H1 (cell line): Measurements from ENCODE around the gene RESP18. TPM values are rescaled to one million over a fixed set of nuclear protein-coding genes. Genes with fewer than 3 reads are reported as not detected.

Experiments used
- CTCF ChIA-PET: fragments of 300-600 bp; sonication (Branson Sonifier 250); formaldehyde crosslinking; loops from one replicate; lab custom pipeline; 2021; ENCODE audit not compliant: partially characterized antibody; lab: Charles Lee
- POLR2A ChIA-PET: fragments of 300-600 bp; sonication (Branson Sonifier 250); formaldehyde crosslinking; loops from one replicate; lab custom pipeline; 2021; ENCODE audit warnings: inconsistent platforms; ENCODE audit not compliant: partially characterized antibody; lab: Charles Lee
- DNase-seq, 2 experiments: peaks; one replicate each; pipeline versions ENCODE4 v3.0.0 to v3.0.0-alpha.2; 2010 to 2022; ENCODE audit warnings: low spot score in 2 of 2, low read depth in 1 of 2, mixed read lengths in 1 of 2
- FAIRE-seq: peaks from 2 replicates; lab custom pipeline; 2011; peaks lifted over from hg19 to GRCh38; lab: Jason Lieb, UNC
- H2AFZ ChIP-seq: 2 replicates; pipeline ENCODE4 v1.8.1; 2012; ENCODE audit warnings: low read length, inconsistent platforms
- H2AK5ac ChIP-seq: 2 replicates; pipeline ENCODE4 v1.6.1; 2013; ENCODE audit warnings: low read depth, low read length
- H2BK120ac ChIP-seq: replicated peaks from 2 replicates; pipeline ENCODE3; 2013; ENCODE audit warnings: low read depth, low read length, inconsistent platforms
- H2BK12ac ChIP-seq: 2 replicates; pipeline ENCODE4 v1.6.1; 2013; ENCODE audit warnings: low read depth, low read length
- H2BK15ac ChIP-seq: 2 replicates; pipeline ENCODE4 v1.6.1; 2013; ENCODE audit warnings: low read length
- H2BK20ac ChIP-seq: 2 replicates; pipeline ENCODE4 v1.6.1; 2013; ENCODE audit warnings: low read length
- H2BK5ac ChIP-seq: 2 replicates; pipeline ENCODE4 v1.6.1; 2013; ENCODE audit warnings: low read depth, low read length
- H3K14ac ChIP-seq: 2 replicates; pipeline ENCODE4 v1.6.1; 2013; ENCODE audit warnings: inconsistent platforms; ENCODE audit not compliant: insufficient read length
- H3K18ac ChIP-seq: 2 replicates; pipeline ENCODE4 v1.6.1; 2013; ENCODE audit warnings: low read length; ENCODE audit errors: extremely low read depth
- H3K23ac ChIP-seq: 2 replicates; pipeline ENCODE4 v1.6.1; 2013; ENCODE audit warnings: inconsistent platforms; ENCODE audit not compliant: insufficient read length
- H3K23me2 ChIP-seq: 2 replicates; pipeline ENCODE4 v1.6.1; 2013; ENCODE audit warnings: low read depth, low read length
- H3K27ac ChIP-seq: 2 replicates; pipeline ENCODE4 v1.6.1; 2011; ENCODE audit warnings: low read depth, low read length, inconsistent platforms
- H3K27me3 ChIP-seq, 4 experiments: replicated peaks in 1 of 4; 1 replicate in 1 of 4; 2 replicates in 3 of 4; pipeline versions ENCODE4 v1.6.1 to v1.8.1; 2011 to 2013; ENCODE audit warnings: low read length in 3 of 4, mild to moderate bottlenecking in 3 of 4, inconsistent platforms in 2 of 4, mixed read lengths in 2 of 4, moderate library complexity in 1 of 4; ENCODE audit not compliant: control insufficient read depth in 3 of 4, insufficient read depth in 3 of 4; ENCODE audit errors: extremely low read depth in 1 of 4
- H3K36me3 ChIP-seq, 4 experiments: 2 replicates each; pipeline versions ENCODE4 v1.6.1 to v1.8.1; 2011 to 2013; ENCODE audit warnings: mild to moderate bottlenecking in 4 of 4, low read length in 3 of 4, moderate library complexity in 2 of 4, control low read depth in 1 of 4, inconsistent platforms in 1 of 4; ENCODE audit not compliant: insufficient read depth in 4 of 4, control insufficient read depth in 2 of 4
- H3K4ac ChIP-seq: replicated peaks from 2 replicates; pipeline ENCODE3; 2013; ENCODE audit warnings: low read length, low read depth, mixed read lengths, inconsistent platforms; ENCODE audit not compliant: insufficient read length
- H3K4me1 ChIP-seq, 4 experiments: replicated peaks in 1 of 4; 1 replicate in 1 of 4; 2 replicates in 3 of 4; pipeline versions ENCODE4 v1.6.1 to v1.8.1; 2011 to 2013; ENCODE audit warnings: low read length in 3 of 4, inconsistent platforms in 2 of 4, mixed read lengths in 1 of 4; ENCODE audit not compliant: insufficient read depth in 4 of 4, control insufficient read depth in 3 of 4
- H3K4me2 ChIP-seq, 2 experiments: 2 replicates each; pipeline versions ENCODE4 v1.6.1 to v1.8.1; 2011 to 2013; ENCODE audit warnings: low read depth in 2 of 2, low read length in 2 of 2, control low read depth in 1 of 2, inconsistent platforms in 1 of 2, mild to moderate bottlenecking in 1 of 2; ENCODE audit not compliant: insufficient read depth in 1 of 2
- H3K4me3 ChIP-seq, 4 experiments: fragments of 200-600, 300-600 bp in 1 of 4; sonication (generic), shearing (Covaris generic), sonication (Bioruptor Twin) in 1 of 4; 2 replicates each; pipeline versions ENCODE4 v1.5.1 to v1.8.1; 2011 to 2016; ENCODE audit warnings: low read length in 4 of 4, low read depth in 3 of 4, control low read depth in 2 of 4, inconsistent platforms in 2 of 4, mild to moderate bottlenecking in 2 of 4, mixed read lengths in 1 of 4, moderate library complexity in 1 of 4; ENCODE audit not compliant: insufficient read depth in 2 of 4; ENCODE audit errors: extremely low read depth in 1 of 4
- H3K56ac ChIP-seq: replicated peaks from 2 replicates; pipeline ENCODE3; 2013; ENCODE audit warnings: low read depth, mild to moderate bottlenecking, mixed read lengths, low read length, inconsistent platforms; ENCODE audit not compliant: insufficient read length
- H3K79me1 ChIP-seq: 2 replicates; pipeline ENCODE4 v1.6.1; 2013; ENCODE audit warnings: low read depth, low read length, control low read depth
- H3K79me2 ChIP-seq, 2 experiments: 2 replicates each; pipeline versions ENCODE4 v1.6.1 to v1.8.1; 2012 to 2013; ENCODE audit warnings: low read length in 2 of 2, mild to moderate bottlenecking in 2 of 2, inconsistent platforms in 1 of 2; ENCODE audit not compliant: insufficient read depth in 2 of 2, control insufficient read depth in 1 of 2
- H3K9ac ChIP-seq, 4 experiments: replicated peaks in 1 of 4; 1 replicate in 1 of 4; 2 replicates in 3 of 4; pipeline versions ENCODE4 v1.6.1 to v1.8.1; 2011 to 2013; ENCODE audit warnings: low read depth in 3 of 4, low read length in 3 of 4, control low read depth in 2 of 4, mild to moderate bottlenecking in 2 of 4, moderate library complexity in 2 of 4, inconsistent platforms in 1 of 4; ENCODE audit errors: extremely low read depth in 1 of 4
- H3K9me3 ChIP-seq, 2 experiments: 2 replicates each; pipeline versions ENCODE4 v1.6.1 to v1.8.1; 2012 to 2013; ENCODE audit warnings: mild to moderate bottlenecking in 2 of 2, moderate library complexity in 2 of 2, control low read depth in 1 of 2, inconsistent platforms in 1 of 2, low read depth in 1 of 2, low read length in 1 of 2, mixed read lengths in 1 of 2; ENCODE audit not compliant: insufficient read depth in 2 of 2
- H4K20me1 ChIP-seq, 2 experiments: replicated peaks in 1 of 2; 2 replicates each; pipeline versions ENCODE3 to v1.8.1; 2011 to 2013; ENCODE audit warnings: inconsistent platforms in 2 of 2, low read length in 2 of 2, mild to moderate bottlenecking in 1 of 2; ENCODE audit not compliant: insufficient read depth in 2 of 2, control insufficient read depth in 1 of 2
- H4K5ac ChIP-seq: 2 replicates; pipeline ENCODE4 v1.6.1; 2013; ENCODE audit warnings: low read length, low read depth, mixed read lengths, inconsistent platforms; ENCODE audit not compliant: insufficient read length
- H4K8ac ChIP-seq: 2 replicates; pipeline ENCODE4 v1.8.0; 2013; ENCODE audit warnings: mild to moderate bottlenecking, moderate library complexity, low read length, inconsistent platforms; ENCODE audit not compliant: insufficient read depth; ENCODE audit errors: extremely low read depth
- H4K91ac ChIP-seq: replicated peaks from 2 replicates; pipeline ENCODE3; 2013; ENCODE audit warnings: low read length, mixed read lengths, inconsistent platforms; ENCODE audit not compliant: insufficient read length
- CBX5 ChIP-seq: fragments of 300-800, 300-1000 bp; sonication (generic); IDR thresholded peaks from 2 replicates; pipeline ENCODE4 v1.7.1; 2016; ENCODE audit warnings: antibody characterized with exemption, low read length, low read depth
- EZH2 ChIP-seq: fragments of 200-600 bp; sonication (generic); IDR thresholded peaks from 2 replicates; pipeline ENCODE4 v1.7.1; 2012; ENCODE audit warnings: low read depth, mild to moderate bottlenecking, moderate library complexity, low read length, inconsistent platforms; ENCODE audit not compliant: severe bottlenecking
- HDAC6 ChIP-seq: IDR thresholded peaks from one replicate; pipeline ENCODE4 v1.7.1; 2012; ENCODE audit warnings: low read depth, mild to moderate bottlenecking, inconsistent platforms, low read length, moderate library complexity
- RFX5 ChIP-seq: IDR thresholded peaks from 2 replicates; pipeline ENCODE4 v1.6.1; 2011; ENCODE audit warnings: low read depth, low read length, improper control_type of control experiment, borderline replicate concordance
- WGBS, 2 experiments: shearing (Covaris generic) in 1 of 2; methylation state at CpG; one replicate each; pipeline versions ENCODE4 v1.1.6 to v1.1.7; 2013 to 2015; ENCODE audit warnings: low lambda C conversion rate in 2 of 2, mixed read lengths in 2 of 2, inconsistent platforms in 1 of 2, low coverage in 1 of 2, missing lambda C conversion rate in 1 of 2; ENCODE audit not compliant: insufficient replicate concordance in 2 of 2, insufficient coverage in 1 of 2, insufficient read length in 1 of 2; ENCODE audit errors: extremely low coverage in 1 of 2, missing lambda C conversion rate in 1 of 2; 5-methylcytosine and 5-hydroxymethylcytosine counted together
- polyA plus RNA-seq, 7 experiments: library from polyadenylated mRNA; depleted of rRNA in 3 of 7; stranded (reverse) in 5 of 7; unstranded in 2 of 7; fragments of >200 nt in 5 of 7; fragments of 200-250 nt in 2 of 7; gene quantifications; 1 replicate in 5 of 7; 2 replicates in 1 of 7; 4 replicates in 1 of 7; pipeline versions ENCODE4 v1.2.1 to v1.2.3, GENCODE V29; 2011 to 2013; ENCODE audit warnings: missing spikeins in 2 of 7, mixed read lengths in 2 of 7
- total RNA-seq: library from RNA; stranded (reverse); fragmentation: NEBNext Ultra II Directional; extraction: Animal tissue kit (Norgen Biotek cat#: 25700); gene quantifications from 2 replicates; pipeline ENCODE4 v1.2.1, GENCODE V29; 2021
- TF ChIP-seq, protein P1 (sequence below): IDR thresholded peaks from 2 replicates; pipeline ENCODE4 v1.6.1; 2011; ENCODE audit warnings: low read length, improper control_type of control experiment

RESP18 gene
- total and polyA plus RNA-seq, 2 of the 8 experiments (the other 6 are each of a cell fraction or from before 2014, with no cell fraction given) = not detected

DNA sequence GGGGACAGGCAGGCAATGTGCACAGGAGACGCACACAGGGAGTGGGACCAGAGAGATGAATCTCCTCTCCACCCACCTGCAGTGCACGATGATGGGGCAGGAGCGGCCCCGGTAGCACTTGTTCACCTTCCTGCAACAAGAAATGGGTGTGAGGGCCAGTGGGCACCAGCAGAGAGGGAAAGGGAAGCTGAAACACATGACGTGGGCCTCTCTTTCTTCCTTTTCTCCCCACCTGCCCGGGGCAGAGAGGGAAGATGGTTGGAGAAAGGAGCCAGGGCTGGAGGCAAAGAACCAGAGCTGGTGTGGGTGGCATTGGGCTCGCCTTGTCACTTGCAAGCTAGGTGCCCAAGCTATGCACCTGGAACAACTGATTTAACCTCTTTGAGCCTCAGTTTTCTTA is 41.1 kb downstream of the RESP18 start:
- WGBS, 2 experiments = 91% methylated on average over 7 of the region's 7 CpGs; no CpG with 5 or more reads in 1 of the 2 experiments
- Histone ChIP-seq H3K9ac (no peak overlapping the region), H2AK5ac (no peak overlapping the region), H4K20me1 (peaks cover 0 to 2% of the 10 kb centered on the region in 2 experiments), H3K18ac (no peak overlapping the region), H3K79me1 (no peaks in the 10 kb centered on the region), H3K4me1 (peaks cover 0 to 7% (median 2%) of the 10 kb centered on the region in 4 experiments; a peak in 6 of 7 replicates), H4K8ac (no peak overlapping the region), H3K4ac (no peak overlapping the region), H2BK15ac (0 out of 2 replicates have a peak overlapping the region, but pooled peaks have one; percentile 61), H4K91ac (no peak overlapping the region), H2BK12ac (no peak overlapping the region), H3K23ac (no peak overlapping the region), H3K27ac (no peak overlapping the region), H3K4me3 (no peak overlapping the region), H2BK120ac (no peak overlapping the region), H4K5ac (no peak overlapping the region), H2BK5ac (no peak overlapping the region), H2BK20ac (no peak overlapping the region), H3K9me3 (0 out of 4 replicates have a peak, but pooled peaks cover 0 to 5% of the 10 kb centered on the region in 2 experiments), H3K79me2 (no peaks in the 10 kb centered on the region), H3K36me3 (no peaks in the 10 kb centered on the region), H3K14ac (no peak overlapping the region), H2AFZ (no peak overlapping the region), H3K56ac (no peak overlapping the region), H3K23me2 (peaks cover 4% of the 10 kb centered on the region; the same call in 1 of the 2 replicates), H3K4me2 (no peak overlapping the region), H3K27me3 (peaks cover 0 to 22% (median 13%) of the 10 kb centered on the region in 4 experiments; a peak in 6 of 7 replicates)
- POLR2A ChIA-PET = interaction anchor here (0.7 to 2.3 kb wide), 4 partner anchors 12 to 112 kb away, joined by 3 to 13 read pairs (median 4); partner anchors contain the start of genes DNAJB2 and TUBA4B
- no peak for TF ChIP-seq EZH2
- TF ChIP-seq HDAC6 = no peak
- no peak for TF ChIP-seq RFX5
- no peak for TF ChIP-seq CBX5
- TF ChIP-seq, protein P1, sequence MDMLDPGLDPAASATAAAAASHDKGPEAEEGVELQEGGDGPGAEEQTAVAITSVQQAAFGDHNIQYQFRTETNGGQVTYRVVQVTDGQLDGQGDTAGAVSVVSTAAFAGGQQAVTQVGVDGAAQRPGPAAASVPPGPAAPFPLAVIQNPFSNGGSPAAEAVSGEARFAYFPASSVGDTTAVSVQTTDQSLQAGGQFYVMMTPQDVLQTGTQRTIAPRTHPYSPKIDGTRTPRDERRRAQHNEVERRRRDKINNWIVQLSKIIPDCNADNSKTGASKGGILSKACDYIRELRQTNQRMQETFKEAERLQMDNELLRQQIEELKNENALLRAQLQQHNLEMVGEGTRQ = no peak
- CTCF ChIA-PET = interaction anchor here (0.6 to 11.7 kb wide), 11 partner anchors 10 to 262 kb away, joined by 3 to 220 read pairs (median 5); partner anchors contain the start of genes DNAJB2, PTPRN and TUBA4B
- FAIRE-seq (no peak), DNase-seq (no peak)
